Amniotic stem cell (primary cell): Measurements from ENCODE around the gene TRMT1.
"Not testable (repeated sequence)": the region's sequence is repeated elsewhere in the genome, so short reads cannot be mapped to it uniquely, and the experiment has no call there.

Experiments used
- DNase-seq: peaks from one replicate; lab custom pipeline; 2025; lab: John Stamatoyannopoulos, UW

The TRMT1 gene

DNA sequence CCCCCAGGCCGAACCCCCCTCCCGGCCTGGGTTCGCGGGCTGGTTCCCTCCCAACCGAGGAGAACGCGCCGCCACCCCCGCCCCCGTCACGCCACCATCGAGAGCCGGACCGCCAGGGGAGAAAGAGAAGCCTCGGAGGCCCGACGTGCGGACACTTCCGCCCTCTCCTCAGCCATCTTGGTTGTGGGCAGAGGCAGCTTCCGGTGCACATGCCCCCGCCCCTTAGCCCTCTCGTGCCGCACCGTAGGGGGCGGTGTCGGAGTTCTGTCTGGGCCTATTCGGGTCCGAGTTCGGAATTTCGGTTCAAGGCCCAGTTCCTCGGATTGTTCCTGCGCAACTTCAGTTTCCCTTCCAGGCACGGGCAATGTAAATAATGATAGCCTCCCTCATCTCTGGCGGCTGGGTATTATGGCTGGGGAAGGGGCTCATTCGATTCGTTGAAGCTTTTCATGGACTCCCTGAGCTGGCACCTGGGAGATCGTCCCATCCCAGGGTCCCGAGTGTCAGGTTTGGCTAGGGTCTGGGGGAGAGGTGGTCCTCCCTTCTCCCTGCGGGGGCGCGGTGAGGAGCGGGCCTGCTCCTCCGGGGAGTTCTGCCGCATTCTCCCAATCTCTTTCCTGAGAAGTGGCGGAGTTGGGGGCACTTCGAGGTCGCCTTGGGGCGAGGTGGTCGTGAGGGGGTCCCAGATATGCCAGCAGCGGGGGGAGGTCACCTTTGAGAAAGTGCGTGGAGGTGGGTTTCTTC is 33.8 kb upstream of the TRMT1 start, which contains the start of the genes IER2 and STX10:
IER2 (plus strand) TSS at position 225 of the 744 bp plus-strand sequence. CDS start 2,776 bp downstream, outside the sequence.
STX10 (minus strand) TSS at position 189 of the 744 bp plus-strand sequence. CDS start 202 bp downstream, outside the sequence.
- DNase-seq, result peak; percentile 90

DNA sequence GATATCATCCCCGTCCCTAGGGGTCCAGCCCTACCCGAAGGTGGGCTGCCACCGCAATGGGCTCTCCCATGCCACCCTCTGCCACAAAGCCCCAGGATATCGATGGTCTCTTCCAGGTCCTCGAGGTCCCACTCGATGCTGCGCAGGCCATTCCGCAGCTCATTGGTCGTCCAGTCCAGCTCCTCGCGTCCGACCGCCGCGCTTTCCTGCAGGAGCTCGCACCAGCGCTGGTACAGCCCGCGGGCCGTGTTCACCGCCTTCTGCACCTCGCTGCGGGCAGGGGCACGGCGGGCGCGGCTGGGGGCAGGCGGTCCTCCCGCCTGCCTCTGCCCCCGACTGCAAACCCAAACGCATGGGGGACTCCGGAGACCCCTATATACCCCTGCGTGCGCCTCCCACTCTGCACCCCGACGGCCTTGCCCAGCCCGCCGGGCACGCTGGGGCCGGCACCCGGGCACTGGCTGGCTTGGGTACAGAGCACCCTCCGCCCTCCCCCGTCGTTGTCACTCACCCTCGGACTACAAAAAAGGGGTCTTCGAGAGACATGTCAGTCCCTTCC is 33.2 kb upstream of the TRMT1 start:
- DNase-seq, result no peak

DNA sequence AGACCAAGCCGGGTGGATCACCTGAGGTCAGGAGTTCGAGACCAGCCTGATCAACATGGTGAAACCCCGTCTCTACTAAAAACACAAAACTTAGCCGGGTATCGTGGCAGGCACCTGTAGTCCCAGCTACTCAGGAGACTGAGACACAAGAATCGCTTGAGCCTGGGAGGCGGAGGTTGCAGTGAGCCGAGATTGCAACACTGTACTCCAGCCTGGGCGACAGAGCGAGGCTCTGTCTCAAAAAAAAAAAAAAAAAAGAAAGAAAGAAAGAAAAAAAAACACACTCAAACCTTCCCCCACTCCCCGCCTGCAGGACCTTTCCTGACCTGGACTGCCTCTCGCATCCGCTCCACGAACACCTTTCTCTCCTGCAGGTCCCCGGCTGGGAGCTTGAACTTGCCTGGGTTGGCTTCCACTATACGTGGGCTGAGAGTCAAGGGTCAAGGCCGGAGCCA is 32.7 kb upstream of the TRMT1 start:
- DNase-seq, result not testable (repeated sequence)

DNA sequence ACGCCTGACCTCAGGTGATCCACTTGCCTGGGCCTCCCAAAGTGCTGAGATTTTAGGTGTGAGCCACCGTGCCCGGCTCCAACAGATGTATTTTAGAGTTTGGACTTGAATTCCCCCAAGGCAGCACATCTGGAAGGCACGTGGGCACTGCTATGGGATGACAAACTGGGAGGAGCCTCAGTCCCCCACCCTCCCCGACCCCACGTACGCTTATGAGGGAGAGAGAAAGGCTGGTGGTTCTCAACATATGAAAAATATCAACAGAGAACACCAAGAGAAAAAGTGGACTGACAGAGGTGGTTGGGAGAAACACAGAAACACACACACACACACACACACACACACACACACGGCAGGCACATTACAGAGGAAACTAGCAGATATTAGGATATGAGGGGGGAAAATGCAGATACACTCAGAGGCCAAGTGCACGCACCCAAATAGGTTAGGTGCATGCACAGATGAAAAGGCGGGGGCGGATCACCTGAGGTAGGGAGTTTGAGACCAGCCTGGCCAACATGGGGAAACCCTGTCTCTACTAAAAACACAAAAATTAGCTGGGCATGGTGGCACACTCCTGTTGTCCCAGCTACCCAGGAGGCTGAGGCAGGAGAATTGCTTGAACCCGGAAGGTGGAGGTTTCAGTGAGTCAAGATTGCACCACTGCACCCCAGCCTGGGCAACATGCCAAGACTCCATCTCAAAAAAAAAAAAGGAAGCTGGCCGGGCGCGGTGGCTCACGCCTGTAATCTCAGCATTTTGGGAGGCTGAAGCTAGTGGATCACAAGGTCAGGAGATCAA is 30.4 kb upstream of the TRMT1 start:
- DNase-seq, result no peak

DNA sequence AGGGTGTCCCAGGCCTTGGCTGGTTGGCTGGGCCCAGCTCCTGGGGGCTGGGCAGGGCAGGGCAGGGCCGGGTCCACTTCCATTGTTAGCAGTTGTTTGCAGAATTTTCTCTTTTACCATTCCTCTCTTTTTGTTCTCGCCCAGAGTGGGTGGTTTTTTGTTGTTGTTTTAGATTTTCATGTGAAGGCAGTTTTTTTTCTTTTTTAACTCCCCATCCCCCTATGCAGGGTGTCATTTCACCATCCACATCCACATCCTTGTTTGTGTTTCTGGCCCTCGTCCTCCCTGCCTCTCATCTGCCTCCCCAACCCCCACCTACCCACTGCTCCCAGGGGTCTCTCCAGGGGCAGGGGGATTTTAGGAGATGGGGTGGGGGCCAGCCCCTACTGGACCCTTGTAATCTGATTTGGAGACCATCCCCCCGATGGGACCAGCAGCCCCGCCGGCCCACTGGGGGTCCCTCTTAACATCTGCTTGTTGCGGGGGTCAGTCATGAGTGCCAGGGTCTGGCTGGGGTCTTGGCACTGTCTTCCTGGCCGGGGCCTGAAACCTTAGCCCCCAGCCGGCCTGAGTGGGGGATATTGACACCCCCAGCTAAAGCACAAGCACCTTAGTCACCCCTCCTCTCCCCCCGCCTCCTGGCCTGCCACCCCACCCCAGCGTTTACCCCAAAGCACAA is 23.2 kb upstream of the TRMT1 start:
- no peak for DNase-seq

DNA sequence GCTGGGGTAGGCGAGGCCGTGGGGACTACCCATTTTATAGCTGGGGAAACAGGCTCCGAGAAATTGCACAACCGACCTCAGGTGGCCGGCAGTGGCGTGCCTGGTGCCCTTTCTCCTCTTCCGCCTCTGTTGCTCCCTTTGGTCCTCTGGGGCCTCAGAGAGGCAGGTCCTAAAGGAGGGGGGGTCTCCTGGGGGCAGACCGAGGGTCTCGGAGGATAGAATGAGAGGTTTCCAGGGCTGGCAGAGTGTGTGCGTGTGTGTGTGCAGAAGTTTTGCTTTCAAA is 22.3 kb upstream of the TRMT1 start:
- DNase-seq, result no peak

DNA sequence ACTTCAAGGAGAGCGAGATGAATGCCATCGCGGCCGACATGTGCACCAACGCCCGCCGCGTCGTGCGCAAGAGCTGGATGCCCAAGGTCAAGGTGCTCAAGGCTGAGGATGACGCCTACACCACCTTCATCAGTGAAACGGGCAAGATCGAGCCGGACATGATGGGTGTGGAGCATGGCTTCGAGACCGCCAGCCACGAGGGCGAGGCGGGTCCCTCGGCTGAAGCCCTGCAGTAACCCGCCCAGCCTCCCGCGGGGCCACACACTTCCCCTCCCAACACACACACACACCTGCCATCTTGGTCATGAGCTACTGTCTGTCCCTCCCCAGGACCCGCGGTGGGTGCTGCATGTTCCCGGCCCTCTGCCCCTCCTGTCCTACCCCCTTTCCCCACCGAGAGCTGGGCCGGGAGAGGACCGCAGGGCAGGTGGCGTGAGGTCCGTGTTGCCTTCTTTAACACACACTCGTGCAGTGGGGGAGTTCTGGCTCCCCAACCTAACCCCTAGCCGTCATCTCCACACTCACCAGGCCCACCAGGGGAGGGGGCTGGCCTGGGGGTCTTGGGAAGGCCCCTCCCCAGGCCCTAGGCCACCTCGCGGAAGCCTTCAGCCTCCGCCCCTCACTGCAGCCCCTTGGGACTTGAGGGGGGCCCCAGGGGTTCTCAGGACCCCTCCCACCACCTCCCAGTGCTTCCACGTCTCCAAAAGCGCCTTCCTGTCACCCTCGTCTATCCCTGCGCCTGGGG is 21.8 kb upstream of the TRMT1 start:
- DNase-seq, result no peak

DNA sequence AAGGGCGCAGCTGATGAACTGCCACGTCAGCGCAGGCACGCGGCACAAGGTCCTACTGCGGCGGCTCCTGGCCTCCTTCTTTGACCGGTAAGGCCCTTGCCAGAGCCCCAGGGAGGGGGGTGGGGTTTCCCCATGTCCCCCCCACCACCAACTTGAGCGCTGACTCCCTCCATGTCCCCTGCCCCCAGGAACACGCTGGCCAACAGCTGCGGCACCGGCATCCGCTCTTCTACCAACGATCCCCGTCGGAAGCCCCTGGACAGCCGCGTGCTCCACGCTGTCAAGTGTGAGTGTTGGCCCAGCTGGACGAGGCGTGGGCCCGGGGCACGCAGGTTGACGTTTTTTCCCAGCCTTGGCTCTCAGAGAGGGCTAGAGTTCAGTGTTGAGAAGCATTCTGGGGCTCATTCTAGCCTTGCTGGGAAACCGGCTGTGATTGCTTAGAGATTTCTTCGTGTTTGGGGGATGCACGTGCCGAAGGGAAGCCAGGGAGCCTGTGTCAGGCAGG is 20.8 kb upstream of the TRMT1 start:
- DNase-seq, result no peak

DNA sequence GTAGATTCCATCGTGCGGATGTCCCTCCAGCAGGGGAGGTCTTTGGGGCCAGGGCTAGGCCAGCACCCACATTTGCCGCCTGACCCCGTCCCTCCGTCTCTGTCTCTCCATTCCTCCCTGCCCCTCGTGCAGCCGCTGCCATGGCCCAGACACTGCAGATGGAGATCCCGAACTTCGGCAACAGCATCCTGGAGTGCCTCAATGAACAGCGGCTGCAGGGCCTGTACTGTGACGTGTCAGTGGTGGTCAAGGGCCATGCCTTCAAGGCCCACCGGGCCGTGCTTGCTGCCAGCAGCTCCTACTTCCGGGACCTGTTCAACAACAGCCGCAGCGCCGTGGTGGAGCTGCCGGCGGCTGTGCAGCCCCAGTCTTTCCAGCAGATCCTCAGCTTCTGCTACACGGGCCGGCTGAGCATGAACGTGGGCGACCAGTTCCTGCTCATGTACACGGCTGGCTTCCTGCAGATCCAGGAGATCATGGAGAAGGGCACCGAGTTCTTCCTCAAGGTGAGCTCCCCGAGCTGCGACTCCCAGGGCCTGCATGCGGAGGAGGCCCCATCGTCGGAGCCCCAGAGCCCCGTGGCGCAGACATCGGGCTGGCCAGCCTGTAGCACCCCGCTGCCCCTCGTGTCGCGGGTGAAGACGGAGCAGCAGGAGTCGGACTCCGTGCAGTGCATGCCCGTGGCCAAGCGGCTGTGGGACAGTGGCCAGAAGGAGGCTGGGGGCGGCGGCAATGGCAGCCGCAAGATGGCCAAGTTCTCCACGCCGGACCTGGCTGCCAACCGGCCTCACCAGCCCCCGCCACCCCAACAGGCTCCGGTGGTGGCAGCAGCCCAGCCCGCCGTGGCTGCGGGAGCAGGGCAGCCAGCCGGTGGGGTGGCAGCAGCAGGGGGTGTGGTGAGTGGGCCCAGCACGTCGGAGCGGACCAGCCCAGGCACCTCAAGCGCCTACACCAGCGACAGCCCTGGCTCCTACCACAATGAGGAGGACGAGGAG is 18.8 kb upstream of the TRMT1 start:
- no peak for DNase-seq

DNA sequence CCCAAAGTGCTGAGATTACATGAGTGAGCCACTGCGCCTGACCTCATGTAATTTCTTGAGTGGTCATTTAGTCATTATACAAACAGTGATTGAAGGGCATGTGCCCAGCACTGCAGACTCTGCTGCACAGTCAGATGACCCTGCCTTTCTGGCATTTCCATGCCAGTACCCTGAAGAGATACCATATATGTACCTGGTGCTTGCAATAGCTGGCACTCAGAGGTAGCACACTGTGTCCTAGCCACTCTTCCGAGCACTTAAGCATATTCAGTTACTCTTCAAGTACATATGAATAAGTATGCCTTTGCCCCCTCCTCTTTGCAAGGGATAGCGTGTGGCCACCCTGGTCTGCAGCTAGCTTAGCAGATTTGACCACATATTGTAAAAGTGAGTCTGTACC is 18.1 kb upstream of the TRMT1 start:
- DNase-seq, result no peak

DNA sequence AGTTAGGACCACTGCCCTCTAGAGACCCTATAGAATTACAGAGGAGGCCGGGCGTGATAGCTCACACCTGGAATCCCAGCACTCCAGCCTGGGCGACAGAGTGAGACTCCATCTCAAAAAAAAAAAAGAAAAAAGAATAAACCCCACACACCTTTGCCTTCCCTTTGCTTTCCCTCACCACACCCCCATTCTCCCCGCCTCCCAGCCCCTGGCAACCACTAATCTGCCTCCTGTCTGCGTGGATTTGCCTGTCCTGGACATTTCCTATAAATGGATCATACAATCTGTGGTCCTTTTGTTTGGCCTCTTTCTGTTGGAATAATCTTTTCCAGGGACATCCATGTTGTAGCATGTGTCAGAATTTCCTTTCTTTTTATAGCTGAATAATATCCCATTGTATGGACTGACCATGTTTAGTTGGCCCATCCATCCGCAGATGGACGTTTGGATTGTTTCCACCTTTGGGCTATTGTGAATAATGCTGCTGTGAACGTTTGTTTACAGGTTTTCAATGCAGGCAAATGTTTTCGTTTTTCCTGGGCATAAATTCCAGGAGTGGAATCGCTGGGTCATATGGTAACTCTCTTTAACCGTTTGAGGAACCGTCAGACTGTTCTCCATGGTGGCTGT is 16.8 kb upstream of the TRMT1 start:
- no peak for DNase-seq

DNA sequence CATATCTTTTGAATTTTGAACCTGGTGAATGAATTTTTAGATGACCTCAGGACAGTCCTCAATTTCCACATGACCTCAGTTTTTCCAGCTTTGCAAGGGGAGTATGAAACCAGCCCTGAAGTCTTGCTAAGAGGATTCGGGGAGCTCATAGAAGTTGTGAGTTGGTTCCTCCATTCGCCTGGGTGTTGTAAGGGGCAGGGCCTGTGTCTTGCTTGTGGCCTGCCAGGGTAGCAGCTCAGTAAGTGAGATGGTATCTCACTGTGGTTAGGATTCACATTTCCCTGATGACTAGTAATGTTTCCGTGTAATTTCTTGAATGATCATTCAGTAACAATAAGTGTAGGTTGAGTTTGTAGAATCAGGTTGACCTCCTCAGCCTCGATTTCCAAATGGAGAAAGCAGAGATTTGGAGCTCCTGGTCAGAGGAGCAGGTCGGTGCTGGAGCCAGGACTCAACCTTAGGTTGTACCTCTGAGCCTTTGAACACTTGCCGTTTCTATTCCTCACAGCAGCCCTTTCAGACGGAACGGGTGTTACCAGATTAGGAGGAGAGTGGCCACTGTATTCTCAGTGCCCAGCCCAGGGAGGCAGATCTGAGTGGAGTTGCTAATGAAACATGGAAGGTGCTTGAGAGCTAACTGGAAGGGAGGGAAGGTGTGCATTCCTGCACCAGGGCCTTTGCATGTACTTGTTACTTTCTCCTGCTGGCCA is 16.1 kb upstream of the TRMT1 start:
- no peak for DNase-seq

DNA sequence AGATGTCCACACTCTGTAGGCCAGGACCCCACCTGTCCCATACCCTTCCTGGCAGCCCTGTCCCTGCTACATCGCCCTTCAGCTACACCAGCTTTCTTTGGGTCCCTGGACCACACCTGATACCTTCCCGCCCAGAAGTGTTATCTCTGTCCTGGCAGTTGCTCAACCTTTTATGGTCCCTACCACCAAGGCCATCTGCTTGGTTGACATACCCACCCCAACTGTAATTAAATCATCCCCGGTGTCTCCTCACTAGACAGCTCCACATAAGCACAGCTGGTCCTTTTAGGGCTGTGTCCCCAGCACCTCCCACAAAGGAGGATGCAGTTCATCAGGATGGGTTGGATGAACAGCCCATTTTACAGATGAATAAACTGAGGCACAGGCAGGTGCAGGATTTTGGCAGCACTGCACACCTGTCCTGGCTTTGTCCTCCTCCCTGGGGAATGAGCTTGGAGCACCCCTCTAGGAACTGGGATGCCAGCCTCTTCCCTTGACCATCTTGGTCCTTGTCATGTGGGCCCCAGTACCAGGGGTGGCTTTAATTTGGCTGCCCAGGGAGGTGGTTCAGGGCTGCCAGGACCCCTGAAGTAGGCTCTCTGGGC is 14.4 kb upstream of the TRMT1 start:
- no peak for DNase-seq

DNA sequence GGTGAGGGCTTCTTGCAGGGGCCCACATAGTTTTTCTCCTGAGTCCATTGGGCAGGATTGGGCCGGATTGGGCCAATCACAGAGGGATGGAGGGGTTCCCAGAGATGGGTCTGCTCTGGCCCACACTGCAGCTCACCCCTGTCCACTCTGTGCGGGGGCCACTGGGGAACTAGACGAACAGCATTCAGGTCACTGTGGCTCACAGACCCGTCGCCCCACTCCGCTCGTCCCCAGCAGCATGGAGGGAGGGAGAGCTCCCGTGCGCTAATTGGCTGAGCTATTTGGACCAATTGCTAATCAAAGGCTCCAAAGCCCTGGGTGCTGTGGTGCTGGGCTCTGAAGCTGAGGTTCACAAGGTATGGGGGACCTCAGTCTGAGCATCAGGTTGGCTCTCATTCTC is 12.8 kb upstream of the TRMT1 start:
- DNase-seq, result no peak

DNA sequence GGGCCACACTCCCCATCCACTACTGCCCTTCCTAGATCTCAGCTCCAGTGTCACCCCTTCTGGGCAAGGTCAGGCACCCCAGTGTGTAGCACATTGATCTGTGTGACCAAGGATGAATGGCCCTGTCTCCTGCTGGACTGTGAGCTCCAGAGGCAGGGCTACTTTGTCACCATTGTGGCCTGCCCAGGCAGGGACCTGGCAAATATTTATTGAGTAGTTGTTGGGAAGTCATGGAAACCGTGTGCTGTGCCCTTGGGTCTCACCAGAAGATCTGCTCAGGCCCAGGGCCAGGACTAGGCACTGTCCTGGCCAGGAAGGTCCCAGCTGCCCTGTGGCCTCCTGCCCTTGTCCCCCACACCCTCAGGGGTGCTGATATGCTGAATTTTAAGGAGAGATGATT is 12.0 kb upstream of the TRMT1 start:
- DNase-seq, result no peak

DNA sequence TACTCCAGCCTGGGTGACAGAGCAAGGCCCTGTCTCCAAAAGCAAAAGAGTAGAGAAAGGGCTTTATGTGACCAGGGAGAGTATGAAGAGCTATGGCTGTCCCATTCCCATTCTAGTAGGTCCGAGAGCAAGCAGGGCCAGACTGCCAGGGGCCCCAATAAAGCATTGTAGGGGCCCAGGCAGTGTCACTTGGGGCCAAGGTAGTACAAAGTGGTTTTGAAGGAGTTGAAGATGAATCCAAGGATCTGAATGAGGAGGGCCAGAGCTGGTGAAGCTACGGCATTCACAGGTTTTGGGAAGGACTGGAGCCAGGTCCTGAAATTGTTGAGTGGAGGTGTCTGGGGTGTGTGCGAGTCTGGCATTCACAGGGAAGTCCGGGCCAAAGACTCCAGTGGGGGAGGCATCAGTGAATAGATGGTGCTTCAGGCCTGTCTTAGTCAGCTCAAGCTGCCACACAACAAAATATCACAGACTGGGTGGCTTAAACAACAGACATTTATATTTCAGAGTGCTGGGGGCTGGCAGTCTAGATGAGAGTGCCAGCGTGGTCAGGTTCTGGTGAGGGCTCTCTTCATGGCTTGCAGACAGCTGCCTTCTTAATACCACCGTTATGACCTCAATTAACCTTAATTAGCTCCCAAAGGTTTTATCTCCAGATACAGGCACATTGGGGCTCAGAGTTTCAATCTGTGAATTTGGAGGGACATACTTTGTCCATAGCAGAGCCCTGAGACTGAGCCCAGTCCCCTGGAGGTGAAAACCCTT is 11.5 kb upstream of the TRMT1 start:
- DNase-seq, result no peak

DNA sequence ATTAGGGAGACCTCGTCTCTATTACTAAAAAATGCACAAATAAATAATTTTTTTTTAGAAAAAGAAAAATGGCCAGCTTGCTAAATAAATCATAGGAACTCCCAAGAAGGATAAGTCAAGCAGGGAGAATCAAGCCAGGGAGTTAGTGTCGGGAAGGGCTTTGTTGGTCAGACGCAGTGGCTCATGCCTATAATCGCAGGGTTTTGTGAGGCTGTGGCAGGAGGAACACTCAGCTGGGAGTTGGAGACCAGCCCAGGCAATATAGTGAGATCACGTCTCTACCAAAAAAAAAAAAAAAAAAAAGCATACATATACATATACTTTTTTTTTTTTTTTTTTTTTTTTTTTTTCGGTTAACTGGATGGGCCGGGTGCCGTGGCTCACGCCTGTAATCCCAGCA is 10.5 kb upstream of the TRMT1 start:
- DNase-seq, result no peak
